Activated effector memory CD4-positive, alpha-beta T cell treated with anti-CD3 and anti-CD28 coated beads, Interleukin-2, amount 50 U/mL, for 16 hours (primary cell): ENCODE measurements around the gene NVL.
A peak's percentile ranks its signal among the peaks of the same experiment; 100 is the strongest.
"Not testable (repeated sequence)": the region's sequence is repeated elsewhere in the genome, so short reads cannot be mapped to it uniquely, and the experiment has no call there.

ENCODE experiments used
- DNase-seq: peaks from one replicate; pipeline ENCODE4 v3.0.0-alpha.2; 2020

Gene NVL

DNA sequence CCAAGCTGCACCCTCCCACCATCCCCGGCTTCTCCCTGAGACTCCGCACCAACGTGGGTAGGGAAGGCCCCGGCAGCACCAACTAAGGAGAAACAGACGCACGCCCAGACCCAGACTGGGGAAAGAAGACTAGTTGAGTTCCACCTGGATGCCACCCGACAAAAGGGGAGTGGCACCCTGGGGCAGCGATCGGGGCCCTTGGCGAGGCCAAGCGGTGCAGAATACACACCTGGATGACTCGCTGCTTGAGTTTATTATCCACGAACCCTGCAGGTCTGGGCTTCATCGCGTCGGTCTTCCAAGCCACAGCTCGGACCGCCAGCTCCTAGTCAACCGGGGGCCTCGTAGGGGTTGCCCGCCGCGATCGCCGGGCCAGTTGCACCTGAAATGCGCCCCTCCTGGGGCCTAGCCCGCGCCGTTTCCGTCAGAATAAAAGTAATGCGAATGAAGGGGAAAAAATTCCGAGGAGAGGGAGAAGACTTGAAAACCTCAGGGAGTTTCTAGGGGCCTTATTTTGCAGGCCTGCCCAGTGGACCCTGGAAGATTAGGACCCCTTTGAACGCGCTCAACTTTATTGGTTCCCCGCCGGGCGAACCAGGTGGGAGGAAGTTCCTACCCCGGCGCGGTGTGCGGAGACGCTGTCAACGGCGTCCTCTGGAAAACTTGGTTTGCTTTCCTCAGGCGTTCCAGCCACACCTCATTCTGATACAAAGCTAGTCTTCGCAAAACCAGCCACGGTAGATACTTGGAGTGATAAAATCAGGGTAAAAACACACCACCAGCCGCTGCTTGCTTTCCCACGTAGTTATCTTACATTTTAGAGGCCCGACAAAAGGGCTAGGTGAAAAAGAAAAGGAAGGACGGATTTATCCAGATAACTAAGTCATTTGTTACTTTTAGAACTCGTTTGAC lies at the start of gene NVL:
TSS of gene NVL (minus strand) at position 331 of the 912 bp plus-strand sequence. CDS start at position 286, 45 bp downstream.
- DNase-seq = peak; percentile 92

GRCh38 chr1:224378855-224379631 lies 49.1 kb upstream of the NVL start:
- no peak for DNase-seq

DNA sequence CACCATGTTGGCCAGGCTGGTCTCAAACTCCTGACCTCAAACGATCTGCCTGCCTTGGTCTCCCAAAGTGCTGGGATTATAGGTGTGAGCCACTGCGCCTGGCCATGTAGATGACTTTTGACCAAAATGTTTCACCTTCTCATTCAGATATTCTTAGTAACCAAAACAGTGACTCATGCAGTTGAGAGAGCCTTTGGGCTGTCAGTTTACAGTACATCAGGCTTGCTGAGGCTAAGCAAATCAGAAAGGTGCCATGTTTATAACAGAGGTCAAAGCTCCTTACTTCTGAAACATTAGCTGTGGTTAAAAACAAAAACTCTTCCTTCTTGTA lies 47.7 kb upstream of the NVL start:
- no peak for DNase-seq

GRCh38 chr1:224375059-224375458 lies 45.1 kb upstream of the NVL start:
- no peak for DNase-seq

- no peak for DNase-seq
Measured at GRCh38 chr1:224373008-224373590, 43.1 kb upstream of the NVL start.

DNA sequence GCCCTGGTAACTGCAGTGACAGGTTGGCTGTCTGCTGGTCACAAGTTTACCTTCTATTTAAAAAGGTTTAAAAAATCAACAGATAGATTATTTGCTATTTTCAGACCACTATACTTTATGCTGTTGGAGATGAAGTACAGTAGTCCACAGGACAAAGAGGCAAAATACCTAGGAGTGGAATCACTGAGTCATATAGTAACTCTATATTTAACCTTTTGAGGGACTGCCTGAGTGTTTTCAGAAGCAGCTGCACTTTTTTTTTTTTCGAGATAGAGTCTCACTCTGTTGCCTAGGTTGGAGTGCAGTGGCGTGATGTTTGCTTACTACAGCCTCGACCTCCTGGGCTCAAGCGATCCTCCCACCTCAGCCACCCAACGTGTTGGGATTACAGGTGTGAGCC lies 38.4 kb upstream of the NVL start:
- DNase-seq = no peak

- DNase-seq = no peak
Measured at GRCh38 chr1:224359207-224359606, 29.2 kb upstream of the NVL start.

DNA sequence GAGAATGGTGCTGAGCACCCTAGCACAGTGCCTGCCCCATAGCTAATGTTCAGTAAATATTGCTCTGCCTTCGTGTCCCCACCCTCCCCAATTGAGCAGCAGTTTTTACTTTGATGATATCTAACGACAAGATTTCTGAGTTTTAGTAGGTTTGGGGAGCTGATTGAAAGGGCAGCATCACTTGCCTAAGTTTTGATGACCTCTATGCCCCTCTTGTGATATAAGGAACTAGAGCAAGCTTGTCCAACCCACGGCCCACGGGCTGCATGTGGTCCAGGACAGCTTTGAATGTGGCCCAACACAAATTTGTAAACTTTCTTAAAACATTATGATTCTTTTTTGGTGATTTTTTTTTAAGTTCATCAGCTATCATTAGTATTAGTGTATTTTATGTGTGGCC lies 28.3 kb upstream of the NVL start:
- no peak for DNase-seq

- DNase-seq = no peak
Measured at GRCh38 chr1:224357626-224358124, 27.7 kb upstream of the NVL start.

- peak; percentile 96 for DNase-seq
Measured at GRCh38 chr1:224356685-224357625, 27.0 kb upstream of the NVL start, which contains the start of gene CNIH4. TSS of gene CNIH4 (plus strand) at chr1:224356879. CDS start at chr1:224356925, 46 bp downstream.

DNA sequence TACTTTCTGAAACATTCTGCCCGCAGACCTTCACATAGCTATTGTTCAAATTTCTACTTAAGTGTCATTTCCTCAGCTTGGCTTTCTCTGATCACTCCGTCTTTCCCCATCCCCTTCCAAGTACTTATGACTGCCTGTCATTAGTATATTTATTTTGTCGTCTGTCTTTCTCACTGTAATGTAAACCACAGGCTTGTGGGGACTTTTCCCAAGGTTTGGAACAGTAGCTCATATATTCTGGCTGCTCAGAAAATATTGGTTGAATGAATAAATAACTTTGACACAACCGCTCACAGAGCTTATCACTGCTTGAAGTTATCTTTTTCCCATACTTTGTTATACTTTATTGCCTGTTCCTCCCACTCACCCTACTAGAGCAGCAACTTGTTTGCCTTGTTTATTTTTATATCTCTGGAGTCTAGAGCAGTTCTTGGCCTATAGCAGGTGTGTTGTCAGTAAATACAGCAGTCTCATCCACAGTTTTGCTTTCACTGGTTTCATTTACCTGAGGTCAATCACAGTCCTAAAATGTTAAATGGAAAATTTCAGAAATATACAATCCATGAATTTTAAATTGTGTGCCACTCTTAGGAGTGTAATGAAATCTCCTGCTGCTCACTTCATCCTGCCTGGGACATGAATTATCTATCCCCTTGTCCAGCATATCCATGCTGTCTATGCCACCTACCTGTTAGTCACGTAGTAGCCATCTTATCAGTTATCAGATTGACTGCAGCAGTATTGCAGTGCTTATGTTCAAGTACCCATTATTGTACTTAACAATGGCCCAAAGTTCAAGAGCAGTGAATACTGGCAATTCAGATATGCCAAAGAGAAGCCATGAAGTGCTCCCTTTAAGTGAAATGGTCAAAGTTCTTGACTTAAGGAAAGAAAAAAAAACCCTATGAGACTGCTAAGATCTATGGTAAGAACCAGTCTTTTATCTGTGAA lies 24.3 kb upstream of the NVL start:
- DNase-seq = no peak

DNA sequence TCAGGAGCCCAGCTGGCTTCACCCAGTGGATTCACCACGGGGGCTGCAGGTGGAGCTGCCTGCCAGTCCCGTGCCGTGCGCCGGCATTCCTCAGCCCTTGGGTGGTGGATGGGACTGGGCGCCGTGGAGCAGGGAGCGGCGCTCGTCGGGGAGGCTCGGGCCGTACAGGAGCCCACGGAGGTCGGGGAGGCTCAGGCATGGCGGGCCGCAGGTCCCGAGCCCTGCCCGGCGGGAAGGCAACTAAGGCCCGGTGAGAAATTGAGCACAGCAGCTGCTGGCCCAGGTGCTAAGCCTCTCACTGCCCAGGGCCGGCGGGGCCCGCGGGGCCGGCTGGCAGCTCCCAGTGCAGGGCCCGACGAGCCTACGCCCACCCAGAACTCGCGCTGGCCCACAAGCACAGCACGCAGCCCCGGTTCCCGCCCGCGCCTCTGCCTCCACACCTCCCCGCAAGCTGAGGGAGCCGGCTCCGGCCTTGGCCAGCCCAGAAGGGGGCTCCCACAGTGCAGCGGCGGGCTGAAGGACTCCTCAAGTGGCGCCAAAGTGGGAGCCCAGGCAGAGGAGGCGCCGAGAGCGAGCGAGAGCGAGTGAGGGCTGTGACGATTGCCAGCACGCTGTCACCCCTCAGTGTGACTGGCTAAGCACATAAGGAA lies 22.6 kb upstream of the NVL start:
- DNase-seq = not testable (repeated sequence)

- DNase-seq = not testable (repeated sequence)
Measured at GRCh38 chr1:224349716-224350115, 19.7 kb upstream of the NVL start.

GRCh38 chr1:224348137-224348536 lies 18.2 kb upstream of the NVL start:
- DNase-seq = no peak

- DNase-seq = no peak
Measured at GRCh38 chr1:224343679-224344078, 13.7 kb upstream of the NVL start.

DNA sequence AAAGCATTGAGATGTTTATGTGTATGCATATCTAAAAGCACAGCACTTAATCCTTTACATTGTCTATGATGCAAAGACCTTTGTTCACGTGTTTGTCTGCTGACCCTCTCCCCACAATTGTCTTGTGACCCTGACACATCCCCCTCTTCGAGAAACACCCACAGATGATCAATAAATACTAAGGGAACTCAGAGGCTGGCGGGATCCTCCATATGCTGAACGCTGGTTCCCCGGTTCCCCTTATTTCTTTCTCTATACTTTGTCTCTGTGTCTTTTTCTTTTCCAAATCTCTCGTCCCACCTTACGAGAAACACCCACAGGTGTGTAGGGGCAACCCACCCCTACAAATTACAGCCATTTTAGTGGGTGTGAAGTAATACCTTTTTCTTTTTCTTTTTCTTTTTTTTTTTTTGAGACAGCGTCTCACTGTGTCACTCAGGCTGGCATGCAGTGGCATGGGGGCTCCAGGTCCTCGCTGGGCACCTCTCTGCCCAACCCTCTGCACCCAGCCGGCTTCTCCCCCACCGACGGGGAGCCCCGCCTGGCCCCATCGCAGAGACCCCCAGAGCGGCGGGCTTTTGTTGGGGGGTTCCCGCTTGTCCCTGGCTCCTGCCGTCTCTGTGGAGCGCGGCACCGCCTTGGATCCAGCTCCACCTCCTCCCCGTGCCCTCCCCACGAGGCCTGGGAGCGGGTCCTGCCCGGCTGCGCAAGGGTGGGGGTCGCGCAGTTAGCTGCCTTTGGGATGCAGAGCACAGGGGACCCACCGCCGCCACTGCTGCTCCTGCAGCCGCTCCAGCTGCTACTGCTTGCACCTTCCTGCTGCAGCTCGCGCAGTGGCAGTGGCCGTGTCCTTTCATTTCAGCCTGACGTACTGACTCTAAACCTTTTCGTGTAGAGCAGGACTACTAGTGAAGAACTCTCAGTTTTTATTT lies 10.7 kb upstream of the NVL start:
- DNase-seq = peak; percentile 76

DNA sequence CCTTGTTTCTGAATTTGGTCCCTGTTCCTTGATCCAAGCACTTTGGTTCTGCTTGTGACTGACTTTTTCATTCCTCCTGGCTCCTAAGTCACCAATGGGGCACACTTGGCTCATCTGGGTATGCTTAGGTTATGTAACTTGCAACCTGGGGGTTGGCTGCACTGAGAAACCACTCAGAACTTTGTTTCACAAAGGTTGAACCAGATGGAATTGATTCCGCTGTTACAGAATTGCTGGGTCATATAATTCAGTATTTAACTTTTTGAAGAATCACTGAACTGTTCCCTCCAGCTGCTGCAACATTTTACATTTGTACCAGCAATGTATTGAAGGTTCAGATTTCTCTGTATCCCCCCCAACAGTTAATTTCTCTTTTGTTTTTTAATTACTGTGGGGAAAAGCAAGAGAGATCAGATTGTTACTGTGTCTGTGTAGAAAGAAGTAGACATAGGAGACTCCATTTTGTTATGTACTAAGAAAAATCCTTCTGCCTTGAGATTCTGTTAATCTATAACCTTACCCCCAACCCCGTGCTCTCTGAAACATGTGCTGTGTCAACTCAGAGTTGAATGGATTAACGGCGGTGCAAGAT lies 9.6 kb upstream of the NVL start:
- no peak for DNase-seq

DNA sequence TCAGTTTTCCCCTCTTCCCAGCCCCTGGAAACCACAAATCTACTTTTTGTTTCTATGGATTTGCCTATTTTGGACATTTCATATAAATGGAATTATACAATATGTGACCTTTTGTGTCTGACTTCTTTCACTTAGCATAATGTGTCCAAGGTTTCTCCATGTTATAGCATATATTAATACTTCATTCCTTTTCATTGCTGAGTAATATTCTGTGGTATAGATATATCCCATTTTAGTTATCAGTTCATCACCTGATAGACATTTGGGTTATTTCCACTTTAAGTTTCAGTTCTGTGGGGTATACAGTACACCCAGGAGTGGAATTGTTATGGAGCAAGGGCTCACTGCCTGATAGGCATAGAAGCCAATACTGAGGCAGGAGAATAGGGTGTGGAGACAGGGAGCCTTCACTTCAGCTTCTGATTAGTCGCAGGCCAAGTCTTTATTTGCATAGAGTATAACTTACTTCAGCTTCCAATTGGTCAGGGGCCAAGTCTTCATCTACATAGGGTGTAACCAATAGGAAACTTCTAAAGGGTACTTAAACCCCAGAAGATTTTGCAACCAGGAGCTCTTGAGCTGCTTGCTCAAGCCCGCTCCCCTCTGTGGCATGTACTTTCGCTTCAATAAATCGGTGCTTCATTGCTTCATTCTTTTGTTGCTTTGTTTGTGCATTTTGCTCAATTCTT lies 8.3 kb upstream of the NVL start:
- DNase-seq = no peak
